Lung (tissue), 12 donors: Measurements from ENCODE around the gene YWHAQ. TPM values are rescaled to one million over a fixed set of nuclear protein-coding genes. Genes with fewer than 3 reads are reported as not detected.

Source experiments
- ATAC-seq: fragments of 200-7000 bp; cut with Tn5 transposase; one replicate; pipeline ENCODE4 v1.9.1; 2020; ENCODE audit warnings: moderate number of reproducible peaks; ENCODE audit not compliant: insufficient read depth, low FRiP score
- DNase-seq, 3 donors: peaks; one replicate each; pipeline ENCODE4 v3.0.0-alpha.2; 2013 to 2017
- H3K27ac ChIP-seq, 2 donors: one replicate each; pipeline ENCODE4 v1.5.1; 2013; ENCODE audit warnings: mild to moderate bottlenecking in 2 of 2, moderate library complexity in 2 of 2, control low read depth in 1 of 2, inconsistent platforms in 1 of 2, low read depth in 1 of 2, low read length in 1 of 2
- H3K27me3 ChIP-seq, 3 donors: one replicate each; pipeline ENCODE4 v1.5.1; 2013; ENCODE audit warnings: low read length in 2 of 3; ENCODE audit not compliant: control insufficient read depth in 3 of 3, insufficient read depth in 3 of 3
- H3K36me3 ChIP-seq, 4 donors: one replicate each; pipeline ENCODE4 v1.5.1; 2013; ENCODE audit warnings: low read length in 4 of 4, mild to moderate bottlenecking in 1 of 4, moderate library complexity in 1 of 4; ENCODE audit not compliant: control insufficient read depth in 4 of 4, insufficient read depth in 4 of 4
- H3K4me1 ChIP-seq, 5 donors: one replicate each; pipeline ENCODE4 v1.5.1; 2013; ENCODE audit warnings: low read length in 5 of 5, mild to moderate bottlenecking in 2 of 5, moderate library complexity in 1 of 5; ENCODE audit not compliant: control insufficient read depth in 5 of 5, insufficient read depth in 5 of 5
- H3K4me3 ChIP-seq: one replicate; pipeline ENCODE4 v1.5.1; 2013; ENCODE audit warnings: mild to moderate bottlenecking, control low read depth, moderate library complexity
- H3K9ac ChIP-seq, 2 donors: one replicate each; pipeline ENCODE4 v1.5.1; 2013; ENCODE audit warnings: low read length in 2 of 2, control low read depth in 1 of 2; ENCODE audit not compliant: insufficient read depth in 1 of 2
- H3K9me3 ChIP-seq, 4 donors: one replicate each; pipeline ENCODE4 v1.5.1; 2013; ENCODE audit warnings: low read length in 3 of 4, mild to moderate bottlenecking in 1 of 4, moderate library complexity in 1 of 4; ENCODE audit not compliant: control insufficient read depth in 4 of 4, insufficient read depth in 3 of 4
- WGBS, 2 donors: extraction: QIAGEN DNeasy Blood & Tissue Kit; methylation state at CpG; one replicate each; pipeline ENCODE4 v1.1.7; 2013; 5-methylcytosine and 5-hydroxymethylcytosine counted together
- polyA plus RNA-seq, 2 donors: library from polyadenylated mRNA; stranded (reverse); fragments of 200-250 nt; gene quantifications; one replicate each; pipeline ENCODE4 v1.2.1, GENCODE V29; 2013
- total RNA-seq, 2 donors: library from RNA; depleted of rRNA in 1 of 2; stranded (reverse); fragments of >200 nt in 1 of 2; gene quantifications; one replicate each; pipeline ENCODE4 v1.2.1, GENCODE V29; 2014 to 2021
- TF ChIP-seq, protein P1 (sequence below): IDR thresholded peaks from 2 replicates; pipeline ENCODE4 v1.5.1; 2012; ENCODE audit warnings: mild to moderate bottlenecking; ENCODE audit errors: control extremely low read depth, extremely low read depth
- donor health status: control.
- donor health status: control.
- donor health status: Bipolar disorder and iron deficiency.
- donor health status: healthy.
- donor health status: DM: yes; HTN: yes; CAD: no.

YWHAQ gene
- total and polyA plus RNA-seq, 4 donors = 94.6 to 275 (median 222) TPM

- DNase-seq = no peak
- H3K27me3 ChIP-seq = no peaks in the 10 kb centered on the region
- H3K4me1 ChIP-seq = peaks cover 3 to 30% (median 15%) of the 10 kb centered on the region in 5 donors
- no peak overlapping the region for H3K9ac ChIP-seq
- ATAC-seq = no peak
- 79 to 81% methylated on average over 4 of the region's 4 CpGs for WGBS, 2 donors
- no peak overlapping the region for H3K4me3 ChIP-seq
- no peaks in the 10 kb centered on the region for H3K9me3 ChIP-seq
- TF ChIP-seq, protein P1, sequence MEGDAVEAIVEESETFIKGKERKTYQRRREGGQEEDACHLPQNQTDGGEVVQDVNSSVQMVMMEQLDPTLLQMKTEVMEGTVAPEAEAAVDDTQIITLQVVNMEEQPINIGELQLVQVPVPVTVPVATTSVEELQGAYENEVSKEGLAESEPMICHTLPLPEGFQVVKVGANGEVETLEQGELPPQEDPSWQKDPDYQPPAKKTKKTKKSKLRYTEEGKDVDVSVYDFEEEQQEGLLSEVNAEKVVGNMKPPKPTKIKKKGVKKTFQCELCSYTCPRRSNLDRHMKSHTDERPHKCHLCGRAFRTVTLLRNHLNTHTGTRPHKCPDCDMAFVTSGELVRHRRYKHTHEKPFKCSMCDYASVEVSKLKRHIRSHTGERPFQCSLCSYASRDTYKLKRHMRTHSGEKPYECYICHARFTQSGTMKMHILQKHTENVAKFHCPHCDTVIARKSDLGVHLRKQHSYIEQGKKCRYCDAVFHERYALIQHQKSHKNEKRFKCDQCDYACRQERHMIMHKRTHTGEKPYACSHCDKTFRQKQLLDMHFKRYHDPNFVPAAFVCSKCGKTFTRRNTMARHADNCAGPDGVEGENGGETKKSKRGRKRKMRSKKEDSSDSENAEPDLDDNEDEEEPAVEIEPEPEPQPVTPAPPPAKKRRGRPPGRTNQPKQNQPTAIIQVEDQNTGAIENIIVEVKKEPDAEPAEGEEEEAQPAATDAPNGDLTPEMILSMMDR = no peak
- no peak overlapping the region for H3K27ac ChIP-seq
- no peaks in the 10 kb centered on the region for H3K36me3 ChIP-seq
Measured at GRCh38 chr2:9641641-9642040, 10.8 kb upstream of the YWHAQ start.

- Histone ChIP-seq H3K9ac (no peak overlapping the region), H3K36me3 (no peaks in the 10 kb centered on the region), H3K4me3 (no peak overlapping the region), H3K4me1 (peaks cover 3 to 30% (median 15%) of the 10 kb centered on the region in 5 donors), H3K9me3 (no peaks in the 10 kb centered on the region), H3K27ac (no peak overlapping the region), H3K27me3 (no peaks in the 10 kb centered on the region)
- 84 to 91% methylated on average over 14 of the region's 14 CpGs for WGBS, 2 donors
- DNase-seq = no peak
- no peak for ATAC-seq
- TF ChIP-seq, protein P1 = no peak
Measured at GRCh38 chr2:9640403-9641104, 9.8 kb upstream of the YWHAQ start.

- no peak overlapping the region for H3K27ac ChIP-seq
- WGBS, 2 donors = 91 to 95% methylated on average over 11 of the region's 11 CpGs
- DNase-seq = no peak
Measured at GRCh38 chr2:9639740-9640343, 9.0 kb upstream of the YWHAQ start.

More at GRCh38 chr2:9639740-9640343, 9.0 kb upstream of the YWHAQ start:
- TF ChIP-seq, protein P1 = no peak
- Histone ChIP-seq H3K9ac (no peak overlapping the region), H3K4me3 (no peak overlapping the region), H3K36me3 (no peaks in the 10 kb centered on the region), H3K9me3 (no peaks in the 10 kb centered on the region), H3K4me1 (peaks cover 3 to 26% (median 15%) of the 10 kb centered on the region in 5 donors), H3K27me3 (no peaks in the 10 kb centered on the region)
- no peak for ATAC-seq
